NCI-H510A (cell line): ENCODE measurements around the gene CLDN18.

Source experiments
- DNase-seq: peaks from one replicate; lab custom pipeline; 2025; lab: John Stamatoyannopoulos, UW

Gene CLDN18

DNA sequence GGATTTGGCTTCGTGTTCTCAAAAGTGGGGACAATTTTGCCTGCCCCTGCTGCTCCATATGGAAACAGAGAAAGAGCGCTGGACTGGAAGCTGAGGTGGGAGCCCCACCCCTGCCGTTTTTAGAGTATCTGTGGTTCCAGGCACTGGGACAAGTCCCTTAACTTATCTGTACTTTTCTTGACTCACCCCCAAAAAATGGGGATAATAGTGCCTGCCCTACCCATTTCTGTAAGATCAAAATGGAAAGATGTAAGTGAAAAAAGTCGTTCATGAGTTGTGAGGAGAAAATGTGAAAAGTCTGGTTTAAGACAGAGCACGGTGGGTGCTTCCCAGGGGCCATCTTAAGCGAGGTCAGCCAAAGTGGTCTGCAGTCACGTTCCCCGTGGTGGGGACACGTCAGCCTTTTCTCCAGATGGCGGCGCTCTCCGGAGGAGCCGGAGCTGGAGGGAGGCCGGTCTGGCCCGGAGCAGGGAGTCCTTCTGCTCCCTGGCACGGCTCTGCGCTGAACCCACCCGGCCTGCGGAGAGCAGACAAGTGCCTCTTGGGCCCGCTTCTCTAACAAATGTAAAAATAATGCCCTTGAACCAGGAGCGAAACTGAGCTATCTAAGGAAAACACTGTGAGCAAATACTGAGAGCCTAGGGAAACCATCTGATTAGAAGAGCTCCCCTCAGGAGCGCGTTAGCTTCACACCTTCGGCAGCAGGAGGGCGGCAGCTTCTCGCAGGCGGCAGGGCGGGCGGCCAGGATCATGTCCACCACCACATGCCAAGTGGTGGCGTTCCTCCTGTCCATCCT is at the start of gene CLDN18:
Gene CLDN18 (plus strand): TSS at position 690 of the 797 bp plus-strand sequence. CDS start 61 bp downstream, at position 751.
- DNase-seq, result no peak

GRCh38 chr3:137962251-137962650 is 47.7 kb upstream of the CLDN18 start:
- DNase-seq, result no peak

DNA sequence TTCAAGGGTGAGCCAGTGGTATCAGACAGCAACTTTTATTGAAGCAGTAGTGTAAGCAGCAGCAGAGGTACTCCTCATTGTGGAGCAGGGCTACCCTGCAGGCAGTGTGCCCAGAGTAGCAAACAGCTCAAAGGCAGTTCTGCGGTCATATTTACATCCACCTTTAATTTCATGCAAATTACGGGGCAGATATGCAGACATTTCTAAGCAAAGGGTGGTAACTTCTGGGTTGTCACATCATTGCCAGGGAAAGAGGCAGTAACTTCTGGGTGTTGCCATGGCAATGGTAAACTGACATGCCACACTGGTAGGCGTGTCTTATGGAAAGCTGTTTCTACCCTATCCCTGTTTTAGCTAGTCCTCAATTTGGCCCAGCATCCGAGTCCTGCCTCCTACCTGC is 46.5 kb upstream of the CLDN18 start:
- DNase-seq, result no peak

- peak; percentile 39 for DNase-seq
Observed at GRCh38 chr3:137970914-137971831, 38.8 kb upstream of the CLDN18 start.

- DNase-seq, result no peak
Observed at GRCh38 chr3:137972396-137972795, 37.6 kb upstream of the CLDN18 start.

DNA sequence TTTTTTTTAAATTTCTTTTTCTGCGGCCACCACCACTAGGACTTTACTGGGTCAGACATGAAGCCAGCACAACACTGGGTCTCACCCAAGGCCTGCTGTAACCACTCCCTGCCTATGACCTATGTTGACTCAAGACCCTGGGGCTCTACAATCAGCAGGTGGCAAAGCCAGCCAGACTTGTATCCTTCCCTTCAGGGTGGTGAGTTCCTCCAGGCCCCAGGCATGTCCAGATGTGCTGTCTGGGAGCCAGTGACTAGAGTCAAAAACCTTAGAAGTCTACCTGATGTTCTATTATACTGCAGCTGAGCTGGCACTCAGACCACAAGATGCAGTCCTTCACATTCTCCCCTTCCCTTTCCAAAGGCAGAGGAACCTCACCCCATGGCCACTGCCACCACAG is 31.6 kb upstream of the CLDN18 start:
- no peak for DNase-seq

- no peak for DNase-seq
Observed at GRCh38 chr3:137987723-137988122, 22.2 kb upstream of the CLDN18 start.

DNA sequence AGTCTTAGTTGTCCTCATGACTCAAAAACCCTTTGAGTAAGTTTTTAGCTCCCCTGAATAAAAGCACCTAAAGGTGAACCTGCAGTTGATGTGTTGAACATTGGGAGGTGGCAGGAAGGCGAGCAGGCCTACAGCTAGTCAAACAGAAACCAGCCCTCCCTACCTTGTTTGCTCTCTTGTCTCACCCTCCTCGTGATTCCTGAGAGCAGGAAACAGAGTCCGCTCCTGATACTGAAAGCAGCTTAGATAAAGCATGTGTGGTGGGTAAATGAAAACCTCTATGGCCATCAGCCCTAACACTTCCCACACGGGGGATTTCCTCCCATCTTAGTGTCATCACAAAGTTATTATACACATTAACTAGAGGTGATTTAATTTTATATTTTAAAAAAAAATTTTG is 21.8 kb upstream of the CLDN18 start:
- DNase-seq, result no peak

DNA sequence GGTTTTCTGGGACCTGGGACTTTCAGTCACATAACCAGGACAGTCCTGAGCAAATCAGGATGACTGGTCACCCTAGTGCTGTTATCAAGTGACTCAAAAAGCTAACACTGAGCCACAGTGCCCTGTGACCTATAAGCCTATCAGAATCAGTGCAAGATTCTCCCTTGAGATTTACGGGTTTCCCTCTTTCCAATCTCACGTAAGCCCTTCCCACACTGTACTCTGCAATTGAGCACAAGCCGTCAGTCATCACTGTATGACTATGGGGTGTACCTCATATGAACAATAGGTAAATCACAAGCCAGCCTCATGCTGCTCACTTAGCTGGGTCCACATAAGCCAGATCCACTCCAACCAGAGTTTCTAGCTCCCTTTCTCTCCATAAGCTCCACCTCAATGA is 21.0 kb upstream of the CLDN18 start:
- DNase-seq, result no peak

DNA sequence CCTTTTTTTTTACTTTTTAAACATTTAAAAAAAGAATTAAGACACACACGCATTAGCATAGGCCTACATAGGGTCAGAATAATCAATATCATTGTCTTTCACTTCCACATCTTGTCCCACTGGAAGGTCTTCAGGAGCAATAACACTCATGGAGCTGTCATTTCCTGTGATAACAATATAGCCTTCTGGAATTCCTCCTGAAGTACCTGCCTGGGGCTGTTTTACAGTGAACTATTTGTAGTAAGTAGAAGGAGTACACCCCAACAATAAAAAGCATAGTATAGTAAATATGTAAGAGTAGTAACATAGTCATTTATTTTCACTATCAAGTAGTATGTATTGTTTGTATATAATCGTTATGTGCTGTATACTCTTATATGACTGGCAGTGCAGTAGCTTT is 19.5 kb upstream of the CLDN18 start:
- DNase-seq, result no peak

- no peak for DNase-seq
Observed at GRCh38 chr3:137992592-137992991, 17.4 kb upstream of the CLDN18 start.

- DNase-seq, result no peak
Observed at GRCh38 chr3:137998121-137999042, 11.6 kb upstream of the CLDN18 start.

GRCh38 chr3:138003069-138003468 is 6.9 kb upstream of the CLDN18 start:
- DNase-seq, result no peak

DNA sequence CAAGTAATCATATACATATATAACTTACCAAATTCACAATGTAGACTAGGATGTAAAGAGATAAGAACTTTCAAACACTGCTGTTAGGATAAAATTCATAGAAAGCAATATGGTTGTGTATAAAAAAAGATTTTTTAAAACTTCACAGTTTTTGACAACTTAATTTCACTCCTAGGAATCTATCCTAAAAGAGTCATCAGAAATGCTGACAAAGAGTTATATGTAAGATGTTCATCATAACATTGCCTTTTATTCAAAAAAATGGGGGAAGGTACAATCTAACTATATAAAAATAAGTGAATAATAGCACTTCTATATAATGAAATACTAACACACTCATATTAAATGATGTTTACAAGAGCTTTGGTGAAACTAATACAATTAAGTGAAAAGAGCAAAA is 4.3 kb upstream of the CLDN18 start:
- no peak for DNase-seq

DNA sequence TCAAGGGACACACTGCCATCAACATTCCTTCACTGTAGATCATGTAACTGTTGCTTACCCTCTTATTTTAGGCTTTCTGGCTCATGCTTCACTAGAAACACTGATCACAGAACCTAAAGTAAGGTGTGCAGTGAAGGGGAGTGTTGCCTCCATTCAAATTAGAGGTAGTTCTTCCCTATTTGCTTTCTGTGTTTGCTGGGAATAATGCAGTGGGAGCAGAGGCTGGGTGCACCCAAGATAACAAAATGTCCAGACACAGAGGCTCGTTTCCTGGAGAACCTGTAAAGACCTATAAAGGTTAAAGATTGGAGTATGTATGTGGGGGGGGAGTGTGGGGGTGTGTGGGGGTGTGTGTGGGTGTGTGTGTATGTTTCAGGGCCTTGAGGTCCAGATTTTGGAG is 2.1 kb upstream of the CLDN18 start:
- no peak for DNase-seq

DNA sequence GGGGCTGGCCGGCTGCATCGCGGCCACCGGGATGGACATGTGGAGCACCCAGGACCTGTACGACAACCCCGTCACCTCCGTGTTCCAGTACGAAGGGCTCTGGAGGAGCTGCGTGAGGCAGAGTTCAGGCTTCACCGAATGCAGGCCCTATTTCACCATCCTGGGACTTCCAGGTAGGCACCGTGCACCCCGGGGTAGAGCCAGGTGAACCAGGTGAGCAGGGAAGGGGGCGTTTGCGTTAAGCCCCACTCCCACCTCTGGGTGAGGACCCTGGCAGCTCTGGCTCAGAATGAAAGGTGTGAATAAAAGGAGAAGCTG is 267 bp downstream of the CLDN18 start:
- DNase-seq, result no peak

- DNase-seq, result no peak
Observed at GRCh38 chr3:138011722-138012121, 1.8 kb downstream of the CLDN18 start.

DNA sequence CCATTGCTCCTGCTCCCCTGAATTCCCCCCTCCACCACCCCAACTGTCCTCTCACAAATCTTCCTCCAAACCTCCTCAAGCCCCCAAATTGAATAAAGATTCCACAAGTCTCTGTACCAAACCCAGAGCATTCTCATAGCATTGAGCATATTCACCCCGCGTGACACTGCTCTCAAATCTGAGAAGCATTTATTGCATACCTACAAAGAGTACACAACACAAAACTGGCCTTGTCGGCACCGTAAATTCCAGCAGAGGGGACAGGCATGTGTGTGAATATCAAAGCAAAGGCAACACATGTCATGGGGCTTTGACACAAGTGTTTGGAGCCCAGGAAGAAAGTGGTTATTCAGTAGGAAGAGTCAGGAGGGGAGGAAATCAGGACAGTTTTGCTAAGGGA is 2.6 kb downstream of the CLDN18 start:
- no peak for DNase-seq

GRCh38 chr3:138016065-138016464 is 6.1 kb downstream of the CLDN18 start:
- no peak for DNase-seq

GRCh38 chr3:138019281-138020069 is 9.5 kb downstream of the CLDN18 start:
- DNase-seq, result no peak

DNA sequence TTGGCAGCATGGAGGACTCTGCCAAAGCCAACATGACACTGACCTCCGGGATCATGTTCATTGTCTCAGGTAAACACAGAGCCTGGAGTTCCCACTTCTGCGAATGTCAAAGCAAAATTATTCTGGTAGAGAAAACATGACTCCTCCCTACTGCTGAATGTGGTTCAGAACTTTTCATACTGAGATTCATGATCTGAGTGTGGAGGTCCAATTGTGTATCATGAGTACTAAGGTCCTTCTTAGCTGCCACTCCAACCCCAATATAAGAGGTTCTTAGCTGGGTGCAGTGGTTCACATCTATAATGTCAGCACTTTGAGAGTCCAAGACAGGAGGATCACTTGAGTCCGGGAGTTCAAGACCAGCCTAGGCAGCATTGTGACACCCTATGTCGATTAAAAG is 13.8 kb downstream of the CLDN18 start:
- no peak for DNase-seq
